Pons (tissue), 1 donor: Measurements from ENCODE around the gene ATP8B4.

Experiments
- DNase-seq: peaks from one replicate; pipeline ENCODE4 v3.0.0-alpha.2; 2016; ENCODE audit warnings: low spot score

The ATP8B4 gene

DNA sequence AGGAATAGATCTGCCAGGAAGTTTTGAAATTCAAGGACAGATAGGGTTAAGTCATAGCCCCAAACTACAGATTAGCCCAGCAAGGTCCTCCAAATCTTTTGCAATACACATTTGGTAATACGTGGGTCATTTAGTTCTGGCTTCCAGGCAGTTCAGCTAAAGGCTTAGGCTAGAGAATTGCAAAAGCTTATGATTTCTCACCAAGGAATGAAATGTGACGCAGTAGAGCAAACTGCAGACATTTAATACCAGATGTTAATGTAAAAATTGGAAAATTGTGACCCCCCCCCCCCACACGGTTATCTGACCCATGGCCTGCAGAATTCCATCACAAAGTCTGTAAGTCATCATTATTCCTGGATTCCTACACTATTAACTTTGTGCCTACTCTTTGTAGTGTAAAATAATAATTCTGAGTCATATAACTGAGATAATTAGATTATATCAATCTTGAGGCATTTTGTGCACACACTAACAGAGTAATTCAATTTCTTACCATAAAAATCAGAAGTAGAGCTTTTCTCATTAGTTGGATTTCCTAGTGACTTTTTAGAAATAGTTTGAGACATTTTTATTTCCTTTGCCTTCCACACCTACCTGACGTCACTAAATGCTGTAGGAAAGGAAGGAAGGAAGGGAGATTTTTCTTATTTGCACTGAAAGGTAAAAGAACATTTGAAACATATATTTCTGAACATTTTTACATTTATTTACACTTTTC is 263.0 kb downstream of the ATP8B4 start:
- no peak for DNase-seq

DNA sequence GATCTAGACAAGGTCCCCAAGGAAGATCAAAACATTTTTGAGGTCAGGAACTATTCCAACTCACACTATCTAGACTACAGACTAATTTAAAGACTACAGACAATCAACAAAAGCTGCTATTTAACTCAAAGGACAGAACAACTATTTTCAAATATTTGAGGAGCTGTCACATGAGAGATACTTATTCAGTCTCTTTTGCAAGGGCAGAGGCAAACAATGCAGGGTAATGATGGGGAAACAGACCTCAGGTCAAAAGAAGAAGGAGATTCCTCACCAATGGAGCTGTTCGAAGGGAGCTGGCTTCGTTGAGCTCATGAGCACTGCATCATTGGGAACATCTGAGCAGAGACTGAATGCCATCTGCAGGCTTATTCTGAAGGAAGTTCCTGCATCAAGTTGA is 266.3 kb downstream of the ATP8B4 start:
- no peak for DNase-seq

- DNase-seq = no peak
Observed at GRCh38 chr15:49848807-49849206, 270.2 kb downstream of the ATP8B4 start.

- DNase-seq = no peak
Observed at GRCh38 chr15:49848282-49848724, 270.7 kb downstream of the ATP8B4 start.

GRCh38 chr15:49847423-49848281 is 271.4 kb downstream of the ATP8B4 start:
- DNase-seq = no peak

- no peak for DNase-seq
Observed at GRCh38 chr15:49844390-49844789, 274.6 kb downstream of the ATP8B4 start.

- DNase-seq = no peak
Observed at GRCh38 chr15:49843725-49844124, 275.3 kb downstream of the ATP8B4 start.

DNA sequence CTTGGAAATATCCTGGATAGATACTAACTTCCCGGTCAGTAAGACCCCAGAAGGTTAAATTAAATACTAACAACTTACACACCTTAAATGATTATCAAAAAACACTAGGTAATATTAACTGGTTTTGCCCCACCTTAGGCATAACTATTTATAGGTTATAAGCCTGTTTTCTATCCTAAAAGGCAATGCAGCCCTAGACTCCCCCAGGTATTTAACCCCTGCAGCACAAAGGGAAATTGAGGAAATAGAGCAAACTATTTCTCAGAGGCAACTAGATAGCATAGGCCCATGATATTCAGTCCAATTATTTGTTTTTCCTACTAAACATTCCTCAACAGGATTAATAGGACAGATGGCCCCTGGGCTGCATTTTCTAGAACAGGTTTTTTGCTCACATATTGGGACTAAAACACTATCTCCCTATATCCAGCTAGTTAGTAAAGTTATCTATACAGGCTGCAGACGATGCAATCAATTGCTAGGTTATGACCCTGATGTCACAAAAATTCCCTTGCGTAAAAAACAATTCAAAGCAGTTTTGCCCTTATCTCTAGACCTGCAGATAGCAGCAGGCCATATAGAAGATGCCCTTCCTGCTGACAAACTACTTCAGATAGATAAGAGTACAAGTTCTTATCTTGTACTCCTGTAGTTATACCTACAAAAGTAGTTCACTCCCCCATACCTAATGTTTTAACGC is 276.9 kb downstream of the ATP8B4 start:
- DNase-seq = no peak

DNA sequence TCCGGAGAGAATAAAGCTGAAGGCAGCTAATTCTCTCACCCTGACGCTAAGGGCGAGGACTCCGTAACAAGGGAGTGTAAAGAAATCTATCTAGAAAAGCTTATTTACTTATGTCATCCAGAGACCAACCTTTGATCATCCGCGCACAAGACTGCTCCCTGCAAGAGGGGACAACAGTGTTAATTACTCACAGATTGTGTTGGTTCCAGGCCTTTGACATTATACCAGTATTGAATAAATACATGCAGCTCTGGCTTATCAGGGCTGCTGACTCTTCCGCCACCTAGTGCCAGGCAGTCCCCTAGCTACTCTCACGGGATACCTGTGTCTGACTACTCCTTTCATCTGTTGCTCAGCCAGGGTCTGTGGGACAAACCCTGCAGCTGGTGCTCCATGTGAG is 286.5 kb downstream of the ATP8B4 start:
- DNase-seq = no peak

DNA sequence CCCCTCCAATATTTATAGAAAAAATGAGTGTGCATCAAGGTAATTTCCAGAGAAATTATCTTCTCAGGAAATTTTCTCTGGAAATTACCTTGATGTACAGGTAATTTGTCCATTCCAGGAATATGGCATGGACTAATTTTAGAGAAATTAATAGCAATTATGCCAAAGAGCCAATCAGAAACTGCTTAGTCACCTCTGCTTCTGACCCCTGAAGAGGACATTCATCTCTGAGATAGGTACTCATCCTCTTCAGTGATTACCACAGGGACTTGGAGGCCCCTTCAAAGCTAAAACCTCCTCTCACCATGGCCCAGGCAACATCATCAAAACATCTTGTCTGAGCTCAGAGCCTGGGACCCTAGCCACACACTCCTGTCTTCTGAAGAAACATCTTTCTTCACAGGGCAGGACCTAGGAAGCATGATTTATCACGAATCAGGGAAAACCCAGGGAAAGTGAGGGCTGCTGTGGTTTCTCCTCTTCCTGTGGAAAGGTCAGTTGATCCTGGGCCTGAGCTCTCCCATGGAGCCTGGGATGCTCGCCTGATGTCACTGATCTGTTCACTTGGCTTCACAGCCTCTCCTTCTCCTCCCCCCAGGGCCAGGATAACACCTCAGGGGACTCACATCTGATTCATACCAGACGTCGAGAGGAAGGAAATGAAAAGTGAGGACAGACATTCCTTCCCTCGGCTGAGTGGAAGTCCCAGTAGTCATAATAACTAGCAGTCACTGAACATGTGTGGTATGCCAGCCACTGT is 287.6 kb downstream of the ATP8B4 start:
- no peak for DNase-seq

- DNase-seq = no peak
Observed at GRCh38 chr15:49830391-49830790, 288.6 kb downstream of the ATP8B4 start.

DNA sequence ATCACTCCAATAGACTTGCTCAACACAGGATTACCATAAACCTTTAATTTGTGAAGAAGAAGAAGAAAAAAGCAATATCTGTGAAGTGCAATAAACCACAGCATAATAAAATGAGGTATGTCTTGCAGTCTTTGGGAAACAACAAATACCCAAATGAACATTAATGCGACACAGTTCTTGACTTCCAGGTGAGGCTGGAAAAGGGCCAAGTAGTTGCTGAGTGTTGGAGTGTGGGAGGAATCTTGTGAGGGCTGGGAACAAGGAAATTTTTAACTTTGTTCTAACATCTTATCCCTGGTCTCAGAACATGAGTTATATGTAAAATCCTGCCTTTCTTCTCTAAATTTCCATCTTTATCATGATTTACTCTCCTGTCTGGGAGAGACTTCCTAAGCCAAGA is 291.7 kb downstream of the ATP8B4 start:
- no peak for DNase-seq

GRCh38 chr15:49826640-49827234 is 292.3 kb downstream of the ATP8B4 start:
- DNase-seq = no peak

GRCh38 chr15:49824775-49825099 is 294.3 kb downstream of the ATP8B4 start:
- DNase-seq = no peak

DNA sequence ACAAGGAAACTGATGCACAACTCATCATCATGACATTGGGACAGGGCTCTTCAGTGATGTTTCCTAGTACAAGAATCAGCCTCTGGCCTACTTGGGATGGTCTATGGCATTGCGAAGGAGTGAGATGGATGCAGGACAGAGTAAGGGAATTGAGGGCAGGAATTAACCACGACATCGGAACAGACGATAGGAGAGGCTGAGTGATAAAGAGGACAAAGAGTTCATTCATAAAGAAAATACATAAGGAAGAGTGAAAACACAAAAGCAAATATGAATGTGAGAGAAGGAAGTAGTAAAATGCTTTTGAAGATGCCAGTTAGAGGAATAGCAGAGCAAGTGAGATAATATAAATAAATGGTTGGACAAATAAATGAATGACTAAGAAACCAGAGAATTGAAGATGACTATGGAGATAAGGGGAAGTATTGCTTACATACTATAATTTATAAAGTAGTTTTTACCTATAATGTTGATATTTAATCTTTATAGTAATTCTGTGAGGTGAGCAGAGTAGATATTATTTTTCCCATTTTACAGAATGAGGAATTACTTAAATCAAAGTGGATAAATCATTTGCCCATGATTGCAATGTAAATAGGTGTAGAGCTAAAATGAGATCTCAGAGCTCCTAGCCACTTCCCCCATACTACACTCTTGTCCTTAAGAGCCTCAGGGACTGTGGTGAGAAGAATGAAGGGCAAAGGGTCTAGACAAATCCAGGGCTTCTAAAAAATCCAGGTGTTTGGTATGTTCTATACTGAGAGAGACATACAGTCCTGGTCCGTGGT is 294.9 kb downstream of the ATP8B4 start:
- no peak for DNase-seq

DNA sequence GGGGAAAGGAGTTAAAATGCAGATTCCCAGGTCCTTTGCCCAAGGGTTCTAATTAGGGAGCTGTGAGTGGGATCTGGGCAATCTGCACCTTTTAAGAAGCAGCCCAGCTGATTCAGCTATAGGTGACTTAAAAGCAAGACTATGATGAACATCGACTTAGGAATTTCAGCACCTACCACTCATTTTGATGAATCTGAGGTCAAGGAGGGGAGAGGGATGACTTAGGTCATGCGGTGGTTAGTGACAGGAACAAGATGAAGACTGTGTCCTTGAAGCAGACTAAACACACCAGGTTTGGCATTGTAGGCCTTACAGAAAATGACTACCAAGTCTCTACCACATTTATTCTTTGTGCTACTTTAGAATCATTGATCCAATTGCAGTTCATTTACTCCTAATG is 301.9 kb downstream of the ATP8B4 start:
- no peak for DNase-seq

- peak; percentile 7 for DNase-seq
Observed at GRCh38 chr15:49815950-49816349, 303.1 kb downstream of the ATP8B4 start.

GRCh38 chr15:49815526-49815925 is 303.5 kb downstream of the ATP8B4 start:
- DNase-seq = no peak

GRCh38 chr15:49814709-49815108 is 304.3 kb downstream of the ATP8B4 start:
- no peak for DNase-seq

DNA sequence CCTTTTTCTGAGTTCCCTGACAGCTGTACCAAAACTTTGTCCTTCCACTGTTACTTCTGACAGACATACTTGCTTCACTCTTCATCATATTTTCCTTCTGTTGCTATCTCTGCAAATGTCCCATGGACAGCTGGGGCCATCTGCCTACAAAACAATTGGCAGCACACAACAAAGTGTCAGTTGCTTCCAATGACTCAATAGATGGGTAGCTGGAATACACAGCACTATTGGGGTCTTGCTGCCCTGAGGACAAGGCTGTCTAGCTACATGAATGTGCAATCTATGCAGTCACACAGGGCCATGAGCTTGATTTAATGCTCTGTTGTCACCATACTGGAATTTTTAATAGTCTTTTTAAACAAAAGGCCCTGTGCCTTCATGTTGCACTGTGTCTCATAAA is 305.4 kb downstream of the ATP8B4 start:
- DNase-seq = no peak

DNA sequence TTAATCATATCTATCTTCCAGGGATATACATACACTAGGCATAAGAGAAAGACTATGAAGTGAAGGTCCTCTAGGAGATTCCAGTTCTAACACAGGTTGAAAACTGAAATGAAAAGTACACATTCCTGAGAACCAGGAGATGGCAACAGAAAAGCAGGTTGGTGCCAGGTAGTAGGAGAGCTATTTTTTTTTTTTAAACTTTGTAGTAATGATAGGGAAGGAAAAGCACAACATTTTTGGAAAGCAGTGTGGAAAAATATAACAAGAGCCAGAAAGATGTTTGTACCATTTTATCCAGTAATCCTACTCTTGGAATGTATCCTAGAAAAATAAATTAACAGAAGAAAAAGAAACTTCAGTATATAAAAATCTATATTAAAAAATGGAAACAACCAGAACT is 308.3 kb downstream of the ATP8B4 start:
- DNase-seq = no peak
